ENCODE measurements around the gene PNRC1.
"Not testable (repeated sequence)": the region's sequence is repeated elsewhere in the genome, so short reads cannot be mapped to it uniquely, and the experiment has no call there.

PNRC1 gene

GRCh38 chr6:89037141-89037900 lies 43.2 kb upstream of the PNRC1 start:
- no peak overlapping the region for H3K4me3 ChIP-seq (replicated peaks; ENCODE audit: low read depth, low read length)
- no peak for DNase-seq (ENCODE audit: extremely low read depth, low read depth)
- no peak for TF ChIP-seq CTCF (IDR thresholded peaks at IDR 0.05; ENCODE audit: low read depth, low read length, missing control alignments)

GRCh38 chr6:89037901-89038293 lies 42.7 kb upstream of the PNRC1 start:
- DNase-seq (ENCODE audit: extremely low read depth, low read depth) = not testable (repeated sequence)

GRCh38 chr6:89042664-89043063 lies 37.9 kb upstream of the PNRC1 start:
- TF ChIP-seq CTCF (IDR thresholded peaks at IDR 0.05; ENCODE audit: low read depth, low read length, missing control alignments) = no peak
- H3K4me3 ChIP-seq (replicated peaks; ENCODE audit: low read depth, low read length) = no peak overlapping the region
- no peak for DNase-seq (ENCODE audit: extremely low read depth, low read depth)

More at GRCh38 chr6:89037901-89038293, 42.7 kb upstream of the PNRC1 start:
- not testable (repeated sequence) for H3K4me3 ChIP-seq (replicated peaks; ENCODE audit: low read depth, low read length)

- no peak for TF ChIP-seq CTCF (IDR thresholded peaks at IDR 0.05; ENCODE audit: low read depth, low read length, missing control alignments)
- DNase-seq (ENCODE audit: extremely low read depth, low read depth) = no peak
- H3K4me3 ChIP-seq (replicated peaks; ENCODE audit: low read depth, low read length) = no peak overlapping the region
Measured at GRCh38 chr6:89044328-89045010, 36.1 kb upstream of the PNRC1 start.

GRCh38 chr6:89045011-89045387 lies 35.6 kb upstream of the PNRC1 start:
- no peak overlapping the region for H3K4me3 ChIP-seq (replicated peaks; ENCODE audit: low read depth, low read length)
- TF ChIP-seq CTCF (IDR thresholded peaks at IDR 0.05; ENCODE audit: low read depth, low read length, missing control alignments) = no peak
- DNase-seq (ENCODE audit: extremely low read depth, low read depth) = no peak

- no peak for TF ChIP-seq CTCF (IDR thresholded peaks at IDR 0.05; ENCODE audit: low read depth, low read length, missing control alignments)
- DNase-seq (ENCODE audit: extremely low read depth, low read depth) = no peak
- no peak overlapping the region for H3K4me3 ChIP-seq (replicated peaks; ENCODE audit: low read depth, low read length)
Measured at GRCh38 chr6:89045576-89045975, 35.0 kb upstream of the PNRC1 start.

GRCh38 chr6:89047473-89047872 lies 33.1 kb upstream of the PNRC1 start:
- no peak for DNase-seq (ENCODE audit: extremely low read depth, low read depth)
- no peak for TF ChIP-seq CTCF (IDR thresholded peaks at IDR 0.05; ENCODE audit: low read depth, low read length, missing control alignments)
- no peak overlapping the region for H3K4me3 ChIP-seq (replicated peaks; ENCODE audit: low read depth, low read length)

All from HFF-Myc (cell line).